C4-2B (cell line): ENCODE results near the gene SMPX.
"Not testable (repeated sequence)": the region's sequence is repeated elsewhere in the genome, so short reads cannot be mapped to it uniquely, and the experiment has no call there.

Source experiments
- ZFX ChIP-seq: fragments of 450-650 bp; IDR thresholded peaks from 2 replicates; pipeline ENCODE4 v1.6.1; 2017
- TF ChIP-seq, protein P1 (sequence below): fragments of 450-650 bp; conservative IDR thresholded peaks from 2 replicates; pipeline ENCODE4 v1.5.1; 2017; ENCODE audit warnings: mild to moderate bottlenecking

DNA sequence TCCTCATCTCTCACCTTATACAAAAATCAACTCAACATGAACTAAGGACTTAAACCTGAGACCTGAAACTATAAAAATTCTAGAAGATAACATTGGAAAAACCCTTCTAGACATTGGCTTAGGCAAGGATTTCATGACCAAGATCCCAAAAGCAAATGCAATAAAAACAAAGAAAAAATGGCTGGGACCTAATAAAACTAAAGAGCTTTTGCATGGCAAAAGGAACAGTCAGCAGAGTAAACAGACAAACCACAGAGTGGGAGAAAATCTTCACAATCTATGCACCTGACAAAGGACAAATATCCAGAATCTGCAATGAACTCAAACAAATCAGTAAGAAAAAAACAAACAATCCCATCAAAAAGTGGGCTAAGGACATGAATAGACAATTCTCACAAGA is 17.2 kb upstream of the SMPX start:
- TF ChIP-seq, protein P1, sequence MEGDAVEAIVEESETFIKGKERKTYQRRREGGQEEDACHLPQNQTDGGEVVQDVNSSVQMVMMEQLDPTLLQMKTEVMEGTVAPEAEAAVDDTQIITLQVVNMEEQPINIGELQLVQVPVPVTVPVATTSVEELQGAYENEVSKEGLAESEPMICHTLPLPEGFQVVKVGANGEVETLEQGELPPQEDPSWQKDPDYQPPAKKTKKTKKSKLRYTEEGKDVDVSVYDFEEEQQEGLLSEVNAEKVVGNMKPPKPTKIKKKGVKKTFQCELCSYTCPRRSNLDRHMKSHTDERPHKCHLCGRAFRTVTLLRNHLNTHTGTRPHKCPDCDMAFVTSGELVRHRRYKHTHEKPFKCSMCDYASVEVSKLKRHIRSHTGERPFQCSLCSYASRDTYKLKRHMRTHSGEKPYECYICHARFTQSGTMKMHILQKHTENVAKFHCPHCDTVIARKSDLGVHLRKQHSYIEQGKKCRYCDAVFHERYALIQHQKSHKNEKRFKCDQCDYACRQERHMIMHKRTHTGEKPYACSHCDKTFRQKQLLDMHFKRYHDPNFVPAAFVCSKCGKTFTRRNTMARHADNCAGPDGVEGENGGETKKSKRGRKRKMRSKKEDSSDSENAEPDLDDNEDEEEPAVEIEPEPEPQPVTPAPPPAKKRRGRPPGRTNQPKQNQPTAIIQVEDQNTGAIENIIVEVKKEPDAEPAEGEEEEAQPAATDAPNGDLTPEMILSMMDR = not testable (repeated sequence)
- not testable (repeated sequence) for TF ChIP-seq ZFX
